ENCODE results near the gene ZKSCAN8.
"Not testable (repeated sequence)": the region's sequence is repeated elsewhere in the genome, so short reads cannot be mapped to it uniquely, and the experiment has no call there.

ZKSCAN8 gene

GRCh38 chr6:28141500-28142329 lies at the start of gene ZKSCAN8:
Gene ZKSCAN8, plus strand, starts transcription at chr6:28141883. Its CDS starts 6,525 bp downstream, at chr6:28148408.
- DNase-seq: peak; percentile 95

- DNase-seq: not testable (repeated sequence)
These were observed 39.5 kb upstream of the ZKSCAN8 start for GRCh38 chr6:28102222-28102621.

GRCh38 chr6:28102699-28103098 lies 39.0 kb upstream of the ZKSCAN8 start:
- DNase-seq: not testable (repeated sequence)

GRCh38 chr6:28104392-28105244 lies 37.1 kb upstream of the ZKSCAN8 start:
- DNase-seq: peak; percentile 92

- DNase-seq: no peak
These were observed 36.4 kb upstream of the ZKSCAN8 start for GRCh38 chr6:28105245-28105639.

- DNase-seq: no peak
These were observed 34.2 kb upstream of the ZKSCAN8 start for GRCh38 chr6:28107506-28107905.

- no peak for DNase-seq
These were observed 29.7 kb upstream of the ZKSCAN8 start for GRCh38 chr6:28111964-28112363.

GRCh38 chr6:28115799-28116198 lies 25.9 kb upstream of the ZKSCAN8 start:
- no peak for DNase-seq

- DNase-seq: no peak
These were observed 24.2 kb upstream of the ZKSCAN8 start for GRCh38 chr6:28117386-28118050.

- DNase-seq: no peak
These were observed 23.5 kb upstream of the ZKSCAN8 start for GRCh38 chr6:28118217-28118616.

- no peak for DNase-seq
These were observed 19.8 kb upstream of the ZKSCAN8 start for GRCh38 chr6:28121876-28122275.

GRCh38 chr6:28122283-28122682 lies 19.4 kb upstream of the ZKSCAN8 start:
- not testable (repeated sequence) for DNase-seq

- peak; percentile 94 for DNase-seq
These were observed 17.2 kb upstream of the ZKSCAN8 start, which contains the start of gene ZSCAN16 for GRCh38 chr6:28124350-28124970. Gene ZSCAN16, plus strand, starts transcription at chr6:28124609. Its CDS starts 835 bp downstream, at chr6:28125444.

GRCh38 chr6:28124971-28125353 lies 16.7 kb upstream of the ZKSCAN8 start:
- no peak for DNase-seq

GRCh38 chr6:28125401-28125800 lies 16.3 kb upstream of the ZKSCAN8 start:
- no peak for DNase-seq

- peak; percentile 41 for DNase-seq
These were observed 7.7 kb upstream of the ZKSCAN8 start for GRCh38 chr6:28134015-28134414.

GRCh38 chr6:28134716-28135115 lies 7.0 kb upstream of the ZKSCAN8 start:
- DNase-seq: no peak

- peak; percentile 10 for DNase-seq
These were observed 6.3 kb upstream of the ZKSCAN8 start for GRCh38 chr6:28135393-28135792.

GRCh38 chr6:28136585-28137504 lies 4.8 kb upstream of the ZKSCAN8 start:
- DNase-seq: peak; percentile 97

GRCh38 chr6:28137505-28137981 lies 4.1 kb upstream of the ZKSCAN8 start:
- DNase-seq: peak; percentile 76

GRCh38 chr6:28139860-28140543 lies 1.7 kb upstream of the ZKSCAN8 start:
- DNase-seq: no peak

Measured in eye (tissue), 1 donor.